Right forelimb (tissue), 1 donor: ENCODE data around the gene GADD45GIP1.
"Not testable (repeated sequence)": the region's sequence is repeated elsewhere in the genome, so short reads cannot be mapped to it uniquely, and the experiment has no call there.

ENCODE experiments used
- DNase-seq: peaks from one replicate; pipeline ENCODE4 v3.0.0-alpha.2; 2018

Gene GADD45GIP1

DNA sequence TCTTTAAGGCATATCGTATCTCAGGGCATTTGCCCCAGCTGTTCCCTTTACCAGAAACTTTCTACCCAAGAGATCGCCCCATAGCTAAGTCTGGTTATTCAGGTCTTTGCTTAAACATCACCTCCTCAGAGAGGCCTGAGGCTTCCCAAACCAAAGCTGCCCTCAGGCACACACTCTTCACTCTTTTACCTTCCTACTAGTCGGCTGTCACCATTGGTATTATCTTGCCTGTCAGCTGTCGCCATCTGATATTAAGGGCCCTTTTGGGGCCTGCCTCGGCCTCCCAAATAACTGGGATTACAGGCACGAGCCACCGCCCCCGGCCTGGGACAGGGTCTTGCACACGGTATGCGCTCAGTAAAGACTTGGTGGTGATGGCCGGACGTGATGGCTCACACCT is 1.0 kb downstream of the GADD45GIP1 start:
- DNase-seq = no peak

GRCh38 chr19:12955575-12955974 is 1.4 kb downstream of the GADD45GIP1 start:
- not testable (repeated sequence) for DNase-seq

GRCh38 chr19:12954612-12954962 is 2.4 kb downstream of the GADD45GIP1 start:
- DNase-seq = no peak

GRCh38 chr19:12953799-12954611 is 3.0 kb downstream of the GADD45GIP1 start:
- DNase-seq = no peak

- peak; percentile 83 for DNase-seq
These were observed 3.8 kb downstream of the GADD45GIP1 start for GRCh38 chr19:12953138-12953798.

DNA sequence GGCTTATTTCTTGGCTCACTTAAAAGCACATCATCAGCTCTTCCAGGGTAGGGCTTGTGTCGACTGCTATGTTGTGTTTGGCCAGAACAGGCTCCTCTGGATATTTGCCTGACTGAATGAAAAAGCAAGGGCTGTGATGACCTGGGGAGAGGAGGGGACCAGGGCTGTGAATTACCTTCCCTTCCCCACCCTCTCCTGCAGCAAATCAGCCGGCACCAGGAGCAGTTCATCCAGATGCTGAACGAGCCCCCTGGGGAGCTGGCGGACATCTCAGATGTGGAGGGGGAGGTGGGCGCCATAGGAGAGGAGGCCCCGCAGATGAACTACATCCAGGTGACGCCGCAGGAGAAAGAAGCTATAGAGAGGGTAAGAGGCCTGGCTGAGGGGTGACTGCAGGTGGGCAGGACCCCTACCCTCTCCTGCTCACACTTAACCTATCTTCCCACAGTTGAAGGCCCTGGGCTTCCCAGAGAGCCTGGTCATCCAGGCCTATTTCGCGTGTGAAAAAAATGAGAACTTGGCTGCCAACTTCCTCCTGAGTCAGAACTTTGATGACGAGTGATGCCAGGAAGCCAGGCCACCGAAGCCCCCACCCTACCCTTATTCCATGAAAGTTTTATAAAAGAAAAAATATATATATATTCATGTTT is 4.4 kb downstream of the GADD45GIP1 start:
- DNase-seq = peak; percentile 58

DNA sequence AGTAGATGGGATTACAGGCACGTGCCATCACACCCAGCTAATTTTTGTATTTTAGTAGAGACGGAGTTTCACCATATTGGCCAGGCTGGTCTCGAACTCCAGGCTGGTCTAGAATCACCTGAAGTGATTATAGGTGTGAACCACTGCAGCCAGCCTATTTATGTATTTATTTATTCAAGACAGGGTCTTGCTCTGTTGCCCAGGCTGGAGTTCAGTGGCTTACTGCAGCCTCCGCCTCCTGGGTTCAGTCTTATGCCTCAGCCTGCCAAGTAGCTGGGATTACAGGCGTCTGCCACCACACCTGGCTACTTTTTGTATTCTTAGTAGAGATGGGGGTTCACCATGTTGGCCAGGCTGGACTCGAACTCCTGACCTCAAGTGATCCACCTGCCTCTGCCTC is 5.0 kb downstream of the GADD45GIP1 start:
- not testable (repeated sequence) for DNase-seq

GRCh38 chr19:12949363-12950283 is 7.4 kb downstream of the GADD45GIP1 start:
- DNase-seq = no peak

DNA sequence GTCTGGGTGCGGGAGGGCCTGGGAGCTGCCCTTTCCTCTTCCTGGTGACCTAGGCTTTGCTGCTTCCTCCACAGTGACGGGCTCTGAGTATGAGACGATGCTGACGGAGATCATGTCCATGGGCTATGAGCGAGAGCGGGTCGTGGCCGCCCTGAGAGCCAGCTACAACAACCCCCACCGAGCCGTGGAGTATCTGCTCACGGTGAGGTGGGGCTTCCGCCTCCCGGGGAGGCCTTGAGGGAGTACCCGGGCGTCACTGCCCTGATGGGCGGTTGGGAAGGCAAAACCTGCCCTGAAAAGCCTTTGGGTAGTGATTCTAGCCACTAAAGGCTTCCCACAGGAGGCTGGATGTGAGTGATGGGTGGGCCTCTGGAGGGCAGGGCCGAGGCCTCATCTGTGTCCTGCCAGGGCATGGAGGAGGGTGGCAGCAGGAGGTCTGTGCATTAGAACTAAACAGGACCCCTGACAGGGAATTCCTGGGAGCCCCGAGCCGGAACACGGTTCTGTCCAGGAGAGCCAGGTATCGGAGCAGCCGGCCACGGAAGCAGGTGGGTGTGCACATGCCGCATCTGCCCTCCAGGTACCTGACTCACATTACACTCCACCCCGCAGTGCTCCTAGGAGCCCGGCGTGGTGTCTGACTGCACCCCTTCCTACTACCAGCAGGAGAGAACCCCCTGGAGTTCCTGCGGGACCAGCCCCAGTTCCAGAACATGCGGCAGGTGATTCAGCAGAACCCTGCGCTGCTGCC is 8.2 kb downstream of the GADD45GIP1 start:
- no peak for DNase-seq

DNA sequence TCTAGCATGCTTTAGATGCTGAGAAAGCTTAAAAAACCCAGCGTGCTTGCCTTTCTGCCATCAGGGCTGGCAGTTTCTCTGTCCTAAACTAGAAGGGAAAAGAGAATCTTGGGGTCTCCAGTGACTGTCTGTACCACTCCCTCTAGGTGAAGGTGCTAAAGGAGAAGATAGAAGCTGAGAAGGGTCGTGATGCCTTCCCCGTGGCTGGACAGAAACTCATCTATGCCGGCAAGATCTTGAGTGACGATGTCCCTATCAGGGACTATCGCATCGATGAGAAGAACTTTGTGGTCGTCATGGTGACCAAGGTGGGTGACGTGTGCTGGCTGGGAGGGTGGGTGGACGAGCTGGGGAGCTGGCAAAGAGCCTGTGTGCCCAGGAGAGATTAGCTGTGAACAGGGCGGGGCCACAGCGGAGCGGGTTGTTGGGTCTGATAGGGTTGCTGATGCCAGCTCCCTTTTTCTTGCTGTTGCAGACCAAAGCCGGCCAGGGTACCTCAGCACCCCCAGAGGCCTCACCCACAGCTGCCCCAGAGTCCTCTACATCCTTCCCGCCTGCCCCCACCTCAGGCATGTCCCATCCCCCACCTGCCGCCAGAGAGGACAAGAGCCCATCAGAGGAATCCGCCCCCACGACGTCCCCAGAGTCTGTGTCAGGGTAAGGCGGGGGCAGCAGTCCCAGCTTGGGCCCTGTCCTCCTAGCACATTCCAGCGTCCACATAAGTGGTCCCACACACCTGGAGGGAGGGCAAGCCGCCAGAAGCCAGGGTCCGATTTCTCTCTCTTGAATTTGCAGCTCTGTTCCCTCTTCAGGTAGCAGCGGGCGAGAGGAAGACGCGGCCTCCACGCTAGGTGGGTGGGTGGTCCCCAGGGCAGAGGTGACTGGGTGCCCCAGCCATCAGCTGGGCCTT is 9.1 kb downstream of the GADD45GIP1 start:
- no peak for DNase-seq

DNA sequence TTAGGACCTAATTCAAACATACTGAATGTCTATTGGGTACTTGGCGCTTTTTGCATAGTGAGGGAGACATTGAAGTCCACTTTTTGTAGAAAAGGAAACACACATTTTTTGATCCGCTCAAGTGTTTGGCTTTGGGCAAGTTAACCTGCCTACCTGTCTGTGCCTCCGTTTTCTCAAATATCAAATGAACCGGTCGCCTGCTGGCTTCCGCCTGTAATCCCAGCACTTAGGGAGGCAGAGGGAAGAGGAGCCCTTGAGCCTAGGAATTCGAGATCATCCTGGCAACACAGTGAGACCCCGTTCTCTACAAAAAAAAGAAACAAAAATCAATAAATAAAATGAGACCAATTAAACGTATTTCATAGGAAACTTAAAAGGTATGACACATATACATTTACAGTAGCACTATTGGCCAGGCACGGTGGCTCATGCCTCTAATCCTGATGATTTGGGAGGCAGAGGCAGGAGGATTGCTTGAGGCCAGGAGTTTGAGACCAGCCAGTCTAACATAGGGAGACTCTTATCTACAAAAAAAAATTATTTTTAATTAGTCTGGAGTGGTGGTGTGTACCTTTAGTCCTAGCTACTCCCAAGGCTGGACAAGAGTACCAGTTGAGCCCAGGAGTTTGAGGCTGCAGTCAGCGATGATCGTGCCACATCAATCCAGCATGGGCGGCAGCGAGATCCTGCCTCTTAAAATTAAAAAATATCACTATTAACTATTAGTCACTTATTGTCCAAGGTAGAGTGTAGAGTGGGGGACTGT is 10.1 kb downstream of the GADD45GIP1 start:
- no peak for DNase-seq

DNA sequence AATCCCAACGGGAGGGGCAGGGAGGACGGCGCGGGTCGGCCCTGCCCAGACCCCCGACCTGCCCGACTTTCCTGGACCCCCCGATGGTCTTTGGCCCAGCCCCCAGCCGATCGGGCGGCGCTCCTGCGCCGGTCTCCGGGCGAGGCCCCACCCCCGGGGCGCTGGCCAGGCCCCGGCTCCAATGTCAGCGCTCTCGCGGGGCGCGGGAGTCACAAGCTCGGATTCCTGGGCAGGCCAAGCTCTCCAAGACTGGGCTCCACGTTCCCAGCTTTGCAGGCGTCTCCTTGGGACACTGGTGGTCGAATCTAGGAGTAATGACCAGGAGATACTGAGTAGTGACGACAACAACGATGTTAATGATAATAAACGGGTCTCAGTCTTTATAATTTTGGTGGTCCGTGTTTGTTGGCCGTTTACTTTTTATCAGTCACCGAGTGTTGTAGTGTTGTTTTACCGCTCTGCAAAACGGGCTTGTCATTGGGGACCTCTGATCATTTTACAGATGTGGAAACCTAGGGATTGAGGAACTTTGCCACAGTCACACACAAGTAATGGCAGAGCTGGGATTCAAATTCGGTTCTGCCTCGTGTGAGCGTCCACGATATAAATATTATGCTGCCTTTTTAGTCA is 10.8 kb downstream of the GADD45GIP1 start:
- peak; percentile 84 for DNase-seq

GRCh38 chr19:12945479-12946091 is 11.4 kb downstream of the GADD45GIP1 start, which contains the start of gene RAD23A:
RAD23A (plus strand) TSS chr19:12945862; CDS start chr19:12945949, 87 bp downstream.
- DNase-seq = peak; percentile 98

DNA sequence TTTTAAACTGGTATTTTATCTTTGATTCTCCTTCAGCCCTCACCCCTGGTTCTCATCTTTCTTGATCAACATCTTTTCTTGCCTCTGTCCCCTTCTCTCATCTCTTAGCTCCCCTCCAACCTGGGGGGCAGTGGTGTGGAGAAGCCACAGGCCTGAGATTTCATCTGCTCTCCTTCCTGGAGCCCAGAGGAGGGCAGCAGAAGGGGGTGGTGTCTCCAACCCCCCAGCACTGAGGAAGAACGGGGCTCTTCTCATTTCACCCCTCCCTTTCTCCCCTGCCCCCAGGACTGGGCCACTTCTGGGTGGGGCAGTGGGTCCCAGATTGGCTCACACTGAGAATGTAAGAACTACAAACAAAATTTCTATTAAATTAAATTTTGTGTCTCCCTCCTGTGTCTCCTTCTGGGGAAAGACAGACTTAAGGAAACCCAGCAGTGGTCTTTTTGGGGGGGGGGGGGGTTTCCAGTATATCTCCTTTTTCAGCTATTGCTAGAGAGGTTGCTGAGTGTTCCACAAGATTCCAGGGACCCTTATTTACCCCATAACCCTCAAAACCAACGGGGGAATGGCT is 12.8 kb downstream of the GADD45GIP1 start:
- DNase-seq = no peak

- no peak for DNase-seq
These were observed 13.5 kb downstream of the GADD45GIP1 start for GRCh38 chr19:12943437-12944044.

GRCh38 chr19:12940897-12941296 is 16.1 kb downstream of the GADD45GIP1 start:
- no peak for DNase-seq

GRCh38 chr19:12939975-12940423 is 17.0 kb downstream of the GADD45GIP1 start:
- no peak for DNase-seq
